ENCODE measurements around the gene RICTOR.

RICTOR gene

DNA sequence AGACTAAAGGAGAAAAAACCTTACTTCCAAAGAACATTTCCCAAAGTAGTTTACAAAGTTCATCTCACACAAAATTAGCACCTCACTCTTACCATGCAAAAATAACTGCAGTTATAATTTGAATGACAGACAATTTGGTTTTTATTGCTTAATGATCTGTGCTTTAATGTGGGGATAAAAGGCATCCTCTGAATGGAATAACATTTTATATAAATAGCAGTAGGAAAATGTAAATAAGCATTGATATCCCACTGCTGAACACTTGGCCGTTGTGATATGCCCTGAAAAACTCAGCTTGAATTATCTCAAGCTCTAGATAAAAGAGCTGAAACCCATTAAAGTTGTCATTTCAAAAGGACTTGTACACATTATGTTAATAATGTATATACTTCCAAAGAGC, 135.2 kb downstream of the RICTOR start:
- Histone ChIP-seq H3K4me3 (ENCODE audit: low read length) (no peak overlapping the region), H3K9me3 (ENCODE audit: control insufficient read depth, low read length) (no peaks in the 10 kb centered on the region), H3K36me3 (ENCODE audit: control insufficient read depth, insufficient read depth, low read length) (peaks cover 4% of the 10 kb centered on the region), H3K27me3 (ENCODE audit: control insufficient read depth, insufficient read depth, low read length) (no peaks in the 10 kb centered on the region), H3K4me1 (ENCODE audit: control insufficient read depth, insufficient read depth, low read length) (no peaks in the 10 kb centered on the region), H3K9ac (ENCODE audit: low read length) (no peak overlapping the region)

DNA sequence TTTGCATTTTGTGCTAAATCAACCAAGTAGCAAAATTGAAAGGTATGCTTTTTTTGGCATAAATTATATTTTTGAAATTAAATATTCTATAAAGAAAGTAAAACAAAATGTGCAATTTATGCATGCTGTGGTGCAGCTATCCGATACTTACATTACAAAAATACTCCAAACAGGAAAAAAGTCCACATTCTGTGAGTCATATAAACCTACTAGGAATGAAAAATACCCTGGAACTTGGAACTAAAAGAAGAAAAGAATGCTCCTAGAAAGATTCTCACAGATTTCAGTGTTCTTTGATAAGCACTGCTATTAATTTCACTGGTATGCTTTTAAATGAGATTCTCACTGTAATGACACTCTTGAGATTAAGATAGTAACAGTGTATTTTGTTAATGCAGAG, 135.8 kb downstream of the RICTOR start:
- H3K4me3 ChIP-seq (ENCODE audit: low read length) = no peak overlapping the region
- H3K9ac ChIP-seq (ENCODE audit: low read length) = no peak overlapping the region
- no peaks in the 10 kb centered on the region for H3K27me3 ChIP-seq (ENCODE audit: control insufficient read depth, insufficient read depth, low read length)
- peaks cover 4% of the 10 kb centered on the region for H3K36me3 ChIP-seq (ENCODE audit: control insufficient read depth, insufficient read depth, low read length)
- H3K9me3 ChIP-seq (ENCODE audit: control insufficient read depth, low read length) = no peaks in the 10 kb centered on the region
- no peaks in the 10 kb centered on the region for H3K4me1 ChIP-seq (ENCODE audit: control insufficient read depth, insufficient read depth, low read length)

DNA sequence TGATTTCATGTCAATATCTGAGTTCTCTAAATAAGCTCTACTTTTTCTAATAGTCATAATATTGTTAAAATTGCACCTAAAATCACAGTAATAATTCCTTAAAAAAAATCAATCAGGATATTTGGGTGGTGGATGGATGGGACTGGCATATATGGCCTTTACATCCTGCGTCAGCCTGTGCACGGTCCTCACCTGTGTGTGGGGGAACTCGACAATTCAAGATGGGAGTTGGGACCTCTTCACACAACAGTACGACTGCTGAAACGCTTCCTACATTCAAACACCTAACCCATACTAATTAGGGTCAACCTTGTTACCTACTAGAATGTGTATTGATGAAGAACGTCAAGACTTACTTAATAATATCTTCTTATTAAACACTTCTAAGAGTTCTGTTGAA, 137.9 kb downstream of the RICTOR start:
- H3K4me1 ChIP-seq (ENCODE audit: control insufficient read depth, insufficient read depth, low read length) = no peaks in the 10 kb centered on the region
- H3K27me3 ChIP-seq (ENCODE audit: control insufficient read depth, insufficient read depth, low read length) = no peaks in the 10 kb centered on the region
- H3K36me3 ChIP-seq (ENCODE audit: control insufficient read depth, insufficient read depth, low read length) = no peaks in the 10 kb centered on the region
- H3K9me3 ChIP-seq (ENCODE audit: control insufficient read depth, low read length) = no peaks in the 10 kb centered on the region
- H3K9ac ChIP-seq (ENCODE audit: low read length) = no peak overlapping the region
- H3K4me3 ChIP-seq (ENCODE audit: low read length) = no peak overlapping the region

DNA sequence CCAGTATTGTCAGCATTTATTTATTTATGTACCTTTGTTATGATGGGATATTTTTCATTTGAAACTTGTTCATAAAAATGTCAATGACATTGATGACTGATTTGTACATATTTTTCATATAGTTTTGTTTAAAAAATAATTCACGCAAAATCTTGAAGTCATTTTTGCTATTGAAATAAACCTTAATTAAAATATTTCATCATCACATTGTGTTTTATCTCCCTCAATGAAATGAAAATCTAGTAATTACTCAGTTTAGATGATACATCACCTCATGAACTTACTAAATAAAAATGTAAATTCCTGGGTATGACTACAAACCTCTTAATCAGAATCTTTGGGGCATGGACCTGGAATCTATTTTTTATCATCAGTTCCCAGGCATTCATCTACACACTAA, 138.8 kb downstream of the RICTOR start:
- no peaks in the 10 kb centered on the region for H3K27me3 ChIP-seq (ENCODE audit: control insufficient read depth, insufficient read depth, low read length)
- no peak overlapping the region for H3K9ac ChIP-seq (ENCODE audit: low read length)
- H3K9me3 ChIP-seq (ENCODE audit: control insufficient read depth, low read length) = no peaks in the 10 kb centered on the region
- no peak overlapping the region for H3K4me3 ChIP-seq (ENCODE audit: low read length)
- no peaks in the 10 kb centered on the region for H3K36me3 ChIP-seq (ENCODE audit: control insufficient read depth, insufficient read depth, low read length)
- no peaks in the 10 kb centered on the region for H3K4me1 ChIP-seq (ENCODE audit: control insufficient read depth, insufficient read depth, low read length)

DNA sequence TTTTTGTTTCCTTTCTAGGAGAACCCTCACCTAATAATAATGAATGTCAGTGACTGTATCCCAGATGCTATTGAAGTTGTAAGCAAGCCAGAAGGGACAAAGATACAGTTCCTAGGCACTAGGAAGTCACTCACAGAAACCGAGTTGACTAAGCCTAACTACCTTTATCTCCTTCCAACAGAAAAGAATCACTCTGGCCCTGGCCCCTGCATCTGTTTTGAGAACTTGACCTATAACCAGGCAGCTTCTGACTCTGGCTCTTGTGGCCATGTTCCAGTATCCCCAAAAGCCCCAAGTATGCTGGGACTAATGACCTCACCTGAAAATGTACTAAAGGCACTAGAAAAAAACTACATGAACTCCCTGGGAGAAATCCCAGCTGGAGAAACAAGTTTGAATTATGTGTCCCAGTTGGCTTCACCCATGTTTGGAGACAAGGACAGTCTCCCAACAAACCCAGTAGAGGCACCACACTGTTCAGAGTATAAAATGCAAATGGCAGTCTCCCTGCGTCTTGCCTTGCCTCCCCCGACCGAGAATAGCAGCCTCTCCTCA, 141.3 kb downstream of the RICTOR start:
- no peaks in the 10 kb centered on the region for H3K4me1 ChIP-seq (ENCODE audit: control insufficient read depth, insufficient read depth, low read length)
- H3K9me3 ChIP-seq (ENCODE audit: control insufficient read depth, low read length) = no peaks in the 10 kb centered on the region
- no peak overlapping the region for H3K4me3 ChIP-seq (ENCODE audit: low read length)
- H3K9ac ChIP-seq (ENCODE audit: low read length) = no peak overlapping the region
- no peaks in the 10 kb centered on the region for H3K27me3 ChIP-seq (ENCODE audit: control insufficient read depth, insufficient read depth, low read length)
- H3K36me3 ChIP-seq (ENCODE audit: control insufficient read depth, insufficient read depth, low read length) = no peaks in the 10 kb centered on the region

DNA sequence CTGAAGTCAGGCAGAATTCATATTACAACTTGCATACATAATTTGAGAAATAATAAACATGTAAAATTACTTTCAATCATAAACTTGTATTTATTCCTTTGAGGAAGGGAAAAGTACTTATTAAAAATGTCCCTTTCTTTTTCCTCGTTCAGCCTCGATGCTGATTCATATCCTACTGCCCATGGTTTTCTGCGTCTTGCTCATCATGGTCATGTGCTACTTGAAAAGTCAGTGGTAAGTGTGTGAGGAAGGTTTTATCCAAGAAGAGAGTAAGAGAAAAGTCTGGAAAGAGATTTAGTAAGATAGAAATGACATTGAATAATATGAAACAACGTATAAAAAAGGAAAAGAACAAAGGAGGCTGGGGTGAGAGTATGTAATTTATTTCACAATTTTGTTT, 142.5 kb downstream of the RICTOR start:
- Histone ChIP-seq H3K27me3 (ENCODE audit: control insufficient read depth, insufficient read depth, low read length) (no peaks in the 10 kb centered on the region), H3K36me3 (ENCODE audit: control insufficient read depth, insufficient read depth, low read length) (no peaks in the 10 kb centered on the region)

DNA sequence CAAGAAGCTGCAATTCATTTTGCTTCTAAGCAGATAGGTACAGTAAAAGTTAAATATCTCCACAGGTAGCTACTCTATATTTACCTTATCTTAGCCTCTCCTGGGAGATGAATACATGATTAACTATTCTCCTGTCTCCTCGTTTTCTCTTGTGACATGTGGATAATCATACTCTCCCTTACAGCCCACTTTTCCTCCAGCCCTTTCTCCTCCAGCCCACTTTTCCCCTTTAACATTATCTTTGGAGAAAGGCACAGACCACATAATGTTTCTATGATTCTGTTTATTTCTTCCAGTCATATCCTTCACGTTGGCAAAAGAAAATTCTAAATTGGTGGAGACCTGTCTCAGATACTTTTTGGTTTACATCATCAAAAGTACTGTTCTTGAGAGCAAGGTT, 144.4 kb downstream of the RICTOR start:
- Histone ChIP-seq H3K36me3 (ENCODE audit: control insufficient read depth, insufficient read depth, low read length) (no peaks in the 10 kb centered on the region), H3K4me3 (ENCODE audit: low read length) (no peak overlapping the region), H3K9ac (ENCODE audit: low read length) (no peak overlapping the region), H3K9me3 (ENCODE audit: control insufficient read depth, low read length) (no peaks in the 10 kb centered on the region), H3K27me3 (ENCODE audit: control insufficient read depth, insufficient read depth, low read length) (no peaks in the 10 kb centered on the region), H3K4me1 (ENCODE audit: control insufficient read depth, insufficient read depth, low read length) (no peaks in the 10 kb centered on the region)

More for the DNA sequence above, 142.5 kb downstream of the RICTOR start:
- no peaks in the 10 kb centered on the region for H3K9me3 ChIP-seq (ENCODE audit: control insufficient read depth, low read length)
- H3K4me3 ChIP-seq (ENCODE audit: low read length) = no peak overlapping the region
- no peaks in the 10 kb centered on the region for H3K4me1 ChIP-seq (ENCODE audit: control insufficient read depth, insufficient read depth, low read length)
- H3K9ac ChIP-seq (ENCODE audit: low read length) = no peak overlapping the region

DNA sequence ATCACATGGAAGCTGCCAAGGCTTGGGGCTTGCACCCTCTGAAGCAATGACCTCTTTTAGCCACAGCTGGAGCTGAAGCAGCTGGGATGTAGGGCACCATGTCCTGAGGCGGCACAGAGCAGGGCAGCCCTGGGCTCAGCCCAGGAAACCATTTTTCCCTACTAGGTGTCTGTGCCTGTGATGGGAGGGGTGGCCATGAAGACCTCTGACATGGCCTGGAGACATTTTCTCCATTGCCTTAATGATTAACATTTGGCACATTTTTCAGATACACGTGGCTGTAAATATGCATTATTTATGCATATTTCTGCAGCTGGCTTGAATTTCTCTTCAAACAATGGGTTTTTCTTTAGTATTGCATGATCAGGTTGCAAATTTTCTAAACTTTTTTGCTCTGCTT, 146.7 kb downstream of the RICTOR start:
- Histone ChIP-seq H3K36me3 (ENCODE audit: control insufficient read depth, insufficient read depth, low read length) (no peaks in the 10 kb centered on the region), H3K4me1 (ENCODE audit: control insufficient read depth, insufficient read depth, low read length) (no peaks in the 10 kb centered on the region), H3K9ac (ENCODE audit: low read length) (no peak overlapping the region), H3K4me3 (ENCODE audit: low read length) (no peak overlapping the region), H3K27me3 (ENCODE audit: control insufficient read depth, insufficient read depth, low read length) (no peaks in the 10 kb centered on the region), H3K9me3 (ENCODE audit: control insufficient read depth, low read length) (no peaks in the 10 kb centered on the region)

DNA sequence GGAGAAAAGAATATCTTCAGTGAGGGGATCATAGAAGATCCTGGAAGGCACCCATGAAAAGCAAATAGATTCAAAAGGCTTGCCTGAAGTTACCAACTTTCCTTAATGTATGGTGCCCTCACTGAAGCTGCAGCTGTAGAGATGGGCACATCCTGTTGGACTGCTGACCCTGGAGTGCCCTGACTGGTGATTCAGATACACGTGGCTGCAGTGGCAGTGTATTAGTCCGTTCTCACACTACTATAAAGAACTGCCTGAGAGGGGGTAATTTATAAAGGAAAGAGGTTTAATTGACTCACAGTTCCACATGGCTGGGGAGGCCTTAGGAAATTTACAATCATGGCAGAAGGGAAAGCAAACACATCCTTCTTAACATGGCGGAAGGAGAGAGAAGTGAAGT, 148.1 kb downstream of the RICTOR start:
- no peak overlapping the region for H3K9ac ChIP-seq (ENCODE audit: low read length)
- no peaks in the 10 kb centered on the region for H3K36me3 ChIP-seq (ENCODE audit: control insufficient read depth, insufficient read depth, low read length)
- no peak overlapping the region for H3K4me3 ChIP-seq (ENCODE audit: low read length)
- no peaks in the 10 kb centered on the region for H3K9me3 ChIP-seq (ENCODE audit: control insufficient read depth, low read length)
- H3K4me1 ChIP-seq (ENCODE audit: control insufficient read depth, insufficient read depth, low read length) = no peaks in the 10 kb centered on the region
- H3K27me3 ChIP-seq (ENCODE audit: control insufficient read depth, insufficient read depth, low read length) = no peaks in the 10 kb centered on the region

DNA sequence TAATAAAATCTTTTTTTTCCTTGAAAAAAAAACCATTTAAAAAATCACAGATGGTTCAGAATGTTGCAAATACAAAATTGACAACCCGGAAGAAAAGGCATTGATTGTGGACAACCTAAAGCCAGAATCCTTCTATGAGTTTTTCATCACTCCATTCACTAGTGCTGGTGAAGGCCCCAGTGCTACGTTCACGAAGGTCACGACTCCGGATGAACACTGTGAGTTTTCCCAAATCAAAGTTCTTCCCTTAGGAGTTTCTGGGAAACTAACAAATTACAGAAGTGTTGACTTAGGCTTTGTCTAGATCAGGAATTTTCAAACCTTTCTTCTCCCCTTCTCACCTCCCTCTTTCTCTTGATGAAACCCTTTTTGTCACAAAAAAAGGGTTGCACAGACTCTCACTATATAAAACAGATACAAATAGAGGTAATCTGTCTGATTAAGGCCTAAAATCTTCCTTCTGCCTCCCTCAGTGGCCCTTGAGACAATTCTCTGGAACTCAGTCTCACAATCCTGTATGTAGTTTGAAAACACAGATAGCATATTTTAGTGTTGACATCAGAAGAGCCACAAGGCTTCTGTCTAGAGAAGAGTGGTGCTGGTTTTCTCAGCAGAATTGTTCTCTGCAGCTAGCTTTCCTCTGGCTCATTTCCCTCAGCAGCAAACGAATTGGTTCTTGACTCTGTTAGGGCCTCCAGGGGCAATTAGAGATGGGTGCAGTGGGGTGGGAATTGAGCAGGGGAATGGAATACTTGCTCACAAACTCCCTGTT, 148.9 kb downstream of the RICTOR start:
- no peaks in the 10 kb centered on the region for H3K36me3 ChIP-seq (ENCODE audit: control insufficient read depth, insufficient read depth, low read length)
- H3K4me3 ChIP-seq (ENCODE audit: low read length) = no peak overlapping the region
- no peak overlapping the region for H3K9ac ChIP-seq (ENCODE audit: low read length)
- H3K9me3 ChIP-seq (ENCODE audit: control insufficient read depth, low read length) = no peaks in the 10 kb centered on the region
- no peaks in the 10 kb centered on the region for H3K4me1 ChIP-seq (ENCODE audit: control insufficient read depth, insufficient read depth, low read length)
- no peaks in the 10 kb centered on the region for H3K27me3 ChIP-seq (ENCODE audit: control insufficient read depth, insufficient read depth, low read length)

DNA sequence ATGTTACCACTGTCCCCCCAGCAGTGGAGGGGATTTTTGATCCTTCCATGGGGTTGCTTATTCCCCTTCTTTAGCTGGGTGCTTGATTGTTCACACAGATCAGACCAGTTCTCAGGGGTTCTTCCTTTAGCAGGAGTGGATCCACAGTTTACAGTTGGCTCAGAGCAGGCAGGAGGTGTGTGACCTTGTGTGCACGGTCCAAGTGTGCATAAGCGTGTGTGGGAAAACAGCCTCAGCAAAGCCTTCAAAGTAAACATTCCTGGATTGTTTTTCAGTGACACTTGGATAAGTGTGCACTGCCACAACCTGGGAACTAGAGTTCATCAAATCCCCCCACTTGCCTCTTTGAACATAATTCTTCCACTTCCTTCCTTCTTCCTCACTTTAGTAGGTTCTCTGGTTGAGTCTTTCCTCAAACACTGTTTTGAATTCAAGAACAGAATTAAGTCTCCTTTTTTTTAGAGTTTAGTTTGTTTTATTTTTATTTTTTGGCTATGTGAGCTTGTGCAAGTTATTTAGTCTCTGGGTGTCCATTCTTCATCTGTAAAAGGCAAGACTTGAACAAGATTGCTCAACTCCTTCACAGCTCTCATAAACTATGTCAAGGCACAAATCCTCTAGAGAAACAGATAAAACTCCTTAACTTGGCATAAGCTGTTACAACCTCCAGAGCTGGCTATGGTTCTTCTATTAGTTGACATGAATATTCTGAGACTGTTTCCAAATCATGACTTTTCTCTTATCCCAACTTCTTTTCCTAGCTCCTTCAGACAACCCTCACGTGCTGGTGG, 150.3 kb downstream of the RICTOR start:
- Histone ChIP-seq H3K9ac (ENCODE audit: low read length) (no peak overlapping the region), H3K4me1 (ENCODE audit: control insufficient read depth, insufficient read depth, low read length) (no peaks in the 10 kb centered on the region), H3K36me3 (ENCODE audit: control insufficient read depth, insufficient read depth, low read length) (no peaks in the 10 kb centered on the region), H3K4me3 (ENCODE audit: low read length) (no peak overlapping the region), H3K27me3 (ENCODE audit: control insufficient read depth, insufficient read depth, low read length) (no peaks in the 10 kb centered on the region), H3K9me3 (ENCODE audit: control insufficient read depth, low read length) (no peaks in the 10 kb centered on the region)

DNA sequence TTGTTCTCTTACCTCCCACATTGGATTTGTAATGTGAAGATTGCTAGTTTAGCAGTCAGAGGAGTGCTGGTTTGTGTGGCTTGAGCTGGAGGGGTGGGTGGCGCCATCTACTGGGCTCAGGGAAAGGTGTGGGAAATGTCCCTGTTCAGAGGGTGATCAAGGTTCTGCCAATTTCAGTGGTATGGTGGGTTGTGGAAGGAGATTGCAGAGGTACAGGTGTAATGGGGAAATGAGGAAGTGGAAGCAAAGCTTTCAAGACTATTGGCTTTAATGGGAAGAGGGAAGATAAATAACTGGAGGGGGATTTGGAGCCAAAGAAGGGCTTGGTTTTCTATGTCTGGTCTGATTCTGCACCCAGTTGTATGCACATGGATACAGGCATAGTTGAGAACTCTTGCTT, 152.0 kb downstream of the RICTOR start:
- H3K36me3 ChIP-seq (ENCODE audit: control insufficient read depth, insufficient read depth, low read length) = no peaks in the 10 kb centered on the region
- no peak overlapping the region for H3K4me3 ChIP-seq (ENCODE audit: low read length)
- H3K4me1 ChIP-seq (ENCODE audit: control insufficient read depth, insufficient read depth, low read length) = no peaks in the 10 kb centered on the region
- no peaks in the 10 kb centered on the region for H3K27me3 ChIP-seq (ENCODE audit: control insufficient read depth, insufficient read depth, low read length)
- H3K9ac ChIP-seq (ENCODE audit: low read length) = no peak overlapping the region
- no peaks in the 10 kb centered on the region for H3K9me3 ChIP-seq (ENCODE audit: control insufficient read depth, low read length)
